HepG2 (cell line): ENCODE data around the gene OR7G1. TPM values are rescaled to one million over a fixed set of nuclear protein-coding genes. Genes with fewer than 3 reads are reported as not detected.

ENCODE experiments used
- ARID2 ChIP-seq: sonication (generic); formaldehyde crosslinking; IDR thresholded peaks from 2 replicates; pipeline ENCODE4 v1.8.1; 2022; ENCODE audit warnings: mild to moderate bottlenecking, missing genetic modification reagents, borderline replicate concordance
- CCDC6 ChIP-seq: sonication (generic); formaldehyde crosslinking; IDR thresholded peaks from 2 replicates; pipeline ENCODE4 v1.8.1; 2022; ENCODE audit warnings: mild to moderate bottlenecking, missing genetic modification reagents, moderate library complexity
- ELF3 ChIP-seq: IDR thresholded peaks from 2 replicates; pipeline ENCODE4 v1.6.1; 2016; ENCODE audit warnings: missing genetic modification reagents, missing compliant biosample characterization
- FOXJ3 ChIP-seq: sonication (generic); formaldehyde crosslinking; IDR thresholded peaks from 2 replicates; pipeline ENCODE4 v1.4.0; 2020; ENCODE audit warnings: missing genetic modification reagents, mild to moderate bottlenecking, borderline replicate concordance
- FUBP1 ChIP-seq: sonication (generic); formaldehyde crosslinking; IDR thresholded peaks from 2 replicates; pipeline ENCODE4 v1.5.1; 2020; ENCODE audit warnings: missing genetic modification reagents, mild to moderate bottlenecking, borderline replicate concordance
- HDAC1 ChIP-seq: sonication (generic); formaldehyde crosslinking; IDR thresholded peaks from 2 replicates; pipeline ENCODE4 v1.5.1; 2020; ENCODE audit warnings: mild to moderate bottlenecking, missing genetic modification reagents
- IRX3 ChIP-seq: sonication (generic); formaldehyde crosslinking; IDR thresholded peaks from 2 replicates; pipeline ENCODE4 v1.8.1; 2023; ENCODE audit warnings: mild to moderate bottlenecking, low read depth, missing genetic modification reagents, borderline replicate concordance
- MTERF4 ChIP-seq: sonication (generic); formaldehyde crosslinking; IDR thresholded peaks from 2 replicates; pipeline ENCODE4 v1.8.0; 2023; ENCODE audit warnings: mild to moderate bottlenecking, missing genetic modification reagents
- NCOR1 ChIP-seq: fragments of 200-600 bp; sonication (generic); IDR thresholded peaks from 2 replicates; pipeline ENCODE4 v1.7.0; 2017; ENCODE audit warnings: antibody characterized with exemption, low read length, borderline replicate concordance
- NPAS2 ChIP-seq: sonication (generic); formaldehyde crosslinking; IDR thresholded peaks from 2 replicates; pipeline ENCODE4 v1.8.0; 2022; ENCODE audit warnings: mild to moderate bottlenecking, missing genetic modification reagents, borderline replicate concordance
- NR2C2 ChIP-seq: sonication (generic); formaldehyde crosslinking; IDR thresholded peaks from 2 replicates; pipeline ENCODE4 v1.4.0; 2020; ENCODE audit warnings: missing genetic modification reagents, mild to moderate bottlenecking, moderate library complexity, borderline replicate concordance
- PREB ChIP-seq: sonication (generic); formaldehyde crosslinking; IDR thresholded peaks from 2 replicates; pipeline ENCODE4 v1.4.0; 2020; ENCODE audit warnings: missing genetic modification reagents
- ZBTB39 ChIP-seq: sonication (generic); formaldehyde crosslinking; IDR thresholded peaks from 2 replicates; pipeline ENCODE4 v1.5.0; 2020; ENCODE audit warnings: missing genetic modification reagents
- ZBTB8A ChIP-seq: sonication (generic); formaldehyde crosslinking; IDR thresholded peaks from 2 replicates; pipeline ENCODE4 v1.4.0; 2020; ENCODE audit warnings: mild to moderate bottlenecking, low read depth, missing genetic modification reagents, borderline replicate concordance
- ZC3H13 ChIP-seq: sonication (generic); formaldehyde crosslinking; IDR thresholded peaks from 2 replicates; pipeline ENCODE4 v1.8.1; 2023; ENCODE audit warnings: mild to moderate bottlenecking, missing genetic modification reagents, moderate library complexity
- ZNF12 ChIP-seq: sonication (generic); formaldehyde crosslinking; IDR thresholded peaks from 2 replicates; pipeline ENCODE4 v1.5.0; 2020; ENCODE audit warnings: missing genetic modification reagents
- ZNF124 ChIP-seq: sonication (generic); formaldehyde crosslinking; IDR thresholded peaks from 2 replicates; pipeline ENCODE4 v1.4.0; 2020; ENCODE audit warnings: missing genetic modification reagents
- ZNF264 ChIP-seq: sonication (generic); formaldehyde crosslinking; IDR thresholded peaks from 2 replicates; pipeline ENCODE4 v1.4.0; 2020; ENCODE audit warnings: missing genetic modification reagents
- ZNF605 ChIP-seq: sonication (generic); formaldehyde crosslinking; IDR thresholded peaks from 2 replicates; pipeline ENCODE4 v1.8.0; 2022; ENCODE audit warnings: mild to moderate bottlenecking, missing genetic modification reagents
- ZNF704 ChIP-seq: sonication (generic); formaldehyde crosslinking; IDR thresholded peaks from 2 replicates; pipeline ENCODE4 v1.8.1; 2023; ENCODE audit warnings: mild to moderate bottlenecking, inconsistent platforms, moderate library complexity, missing genetic modification reagents, borderline replicate concordance
- ZNF782 ChIP-seq: sonication (generic); formaldehyde crosslinking; IDR thresholded peaks from 2 replicates; pipeline ENCODE4 v1.4.0; 2020; ENCODE audit warnings: missing genetic modification reagents, mild to moderate bottlenecking, borderline replicate concordance
- ZNF883 ChIP-seq: sonication (generic); formaldehyde crosslinking; IDR thresholded peaks from 2 replicates; pipeline ENCODE4 v1.5.1; 2020; ENCODE audit warnings: mild to moderate bottlenecking, missing genetic modification reagents; ENCODE audit errors: not compliant biosample characterization
- polyA plus RNA-seq, 8 experiments: library from polyadenylated mRNA; depleted of rRNA in 3 of 8; stranded (reverse) in 7 of 8; unstranded in 1 of 8; fragments of >200 nt; fragmentation: Illumina TruSeq in 4 of 8; extraction: Trizol in 4 of 8; gene quantifications; 2 replicates each; pipeline versions ENCODE4 v1.2.1 to v1.2.3, GENCODE V29; 2011 to 2016; ENCODE audit warnings: low read depth in 4 of 8, missing spikeins in 1 of 8, mixed read lengths in 1 of 8; ENCODE audit not compliant: insufficient read depth in 1 of 8
- total RNA-seq, 5 experiments: library from RNA; depleted of rRNA; stranded (reverse); fragments of >200 nt; fragmentation: Illumina TruSeq; extraction: Trizol; gene quantifications; 2 replicates each; pipeline ENCODE4 v1.2.3, GENCODE V29; 2016; ENCODE audit warnings: low read depth in 1 of 5

OR7G1 gene
- total and polyA plus RNA-seq, 2 of the 13 experiments (the other 11 are each of a cell fraction or from before 2014, with no cell fraction given), result not detected

- TF ChIP-seq ELF3, result peak; percentile 87
- TF ChIP-seq ZNF605 (CRISPR knock-in tag), result peak; percentile 88
- peak; percentile 60; the same call in 1 of the 2 replicates for TF ChIP-seq HDAC1 (CRISPR knock-in tag)
- no peak for TF ChIP-seq ZBTB39 (CRISPR knock-in tag)
- no peak for TF ChIP-seq CCDC6 (CRISPR knock-in tag)
- no peak for TF ChIP-seq ZBTB8A (CRISPR knock-in tag)
- TF ChIP-seq ZNF883, result peak; percentile 85
- no peak for TF ChIP-seq NPAS2
- peak; percentile 90 for TF ChIP-seq NR2C2
- peak; percentile 64; the same call in 1 of the 2 replicates for TF ChIP-seq MTERF4 (CRISPR knock-in tag)
- TF ChIP-seq ZC3H13 (CRISPR knock-in tag), result no peak
- 0 out of 2 replicates have a peak, but pooled peaks have one; percentile 45 for TF ChIP-seq ZNF124
- no peak for TF ChIP-seq FUBP1 (CRISPR knock-in tag)
- no peak for TF ChIP-seq FOXJ3 (CRISPR knock-in tag)
- TF ChIP-seq ZNF12 (CRISPR knock-in tag), result peak; percentile 40; the same call in 1 of the 2 replicates
- TF ChIP-seq ZNF782, result peak; percentile 62; the same call in 1 of the 2 replicates
- TF ChIP-seq IRX3 (CRISPR knock-in tag), result no peak
- no peak for TF ChIP-seq PREB (CRISPR knock-in tag)
- TF ChIP-seq ZNF704 (CRISPR knock-in tag), result 0 out of 2 replicates have a peak, but pooled peaks have one; percentile 69
- no peak for TF ChIP-seq ZNF264
- TF ChIP-seq ARID2 (CRISPR knock-in tag), result no peak
- TF ChIP-seq NCOR1, result no peak
Observed at GRCh38 chr19:9140159-9140874, 24.8 kb upstream of the OR7G1 start, which contains the start of gene ZNF317 (continued).
